ENCODE results near the gene UQCRC1.

DNA sequence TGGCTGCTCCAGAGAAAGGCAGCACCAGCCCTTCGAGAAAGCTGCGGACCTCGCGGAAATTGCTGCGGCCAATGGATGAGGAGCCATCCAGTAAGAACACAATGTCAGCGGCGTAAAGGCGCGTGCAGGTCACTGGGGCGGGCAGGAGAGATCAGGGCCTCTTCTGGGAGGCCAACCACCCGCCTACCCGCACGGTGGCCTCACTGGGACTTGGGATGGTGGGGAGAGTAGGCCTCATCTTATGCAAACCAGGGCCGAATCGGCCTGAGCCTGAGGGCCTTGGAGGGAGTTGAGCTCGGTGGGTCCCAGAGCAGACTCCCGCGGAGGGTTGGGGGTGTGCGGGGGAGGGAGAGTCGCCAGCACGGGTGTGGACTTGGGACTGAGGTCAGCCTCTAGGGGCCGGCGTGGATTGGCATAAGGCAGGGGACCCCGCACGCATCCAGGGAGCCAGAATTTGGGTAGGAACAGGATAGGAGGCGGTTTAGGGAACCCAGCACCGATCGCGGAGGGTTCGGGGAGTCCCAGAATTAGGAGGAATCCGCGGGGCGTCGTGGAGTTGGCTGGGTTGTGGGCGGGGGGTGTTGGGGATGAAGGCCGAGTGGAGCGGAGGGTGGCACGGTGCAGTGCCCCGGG is 14.9 kb downstream of the UQCRC1 start:
- TF ChIP-seq CTCF (IDR thresholded peaks at IDR 0.05; ENCODE audit: low read length) = no peak
- TF ChIP-seq EZH2 (optimal IDR thresholded peaks at IDR 0.05; ENCODE audit: low read depth, low read length) = no peak
